Cardiac septum (tissue), 1 donor: ENCODE results near the gene PLCD1. TPM values are rescaled to one million over a fixed set of nuclear protein-coding genes. Genes with fewer than 3 reads are reported as not detected.
"Not testable (repeated sequence)": the region's sequence is repeated elsewhere in the genome, so short reads cannot be mapped to it uniquely, and the experiment has no call there.

Experiments used
- DNase-seq: peaks from one replicate; pipeline ENCODE4 v3.0.0-alpha.2; 2020; ENCODE audit warnings: low spot score
- intact Hi-C: fragments of 100-400 bp; cut with DNase I; formaldehyde crosslinking; loops from one replicate; pipeline ENCODE4 v1.14.0; 2022
- total RNA-seq: library from RNA; stranded (reverse); fragmentation: NEBNext Ultra II Directional; extraction: Animal tissue kit (Norgen Biotek cat#: 25700); gene quantifications from one replicate; pipeline ENCODE4 v1.2.1, GENCODE V29; 2021
- donor health status: DM: no; HTN: no; CAD: no.

PLCD1 gene
- total RNA-seq, 1 donor from 2014 or later, result 10.1 TPM

DNA sequence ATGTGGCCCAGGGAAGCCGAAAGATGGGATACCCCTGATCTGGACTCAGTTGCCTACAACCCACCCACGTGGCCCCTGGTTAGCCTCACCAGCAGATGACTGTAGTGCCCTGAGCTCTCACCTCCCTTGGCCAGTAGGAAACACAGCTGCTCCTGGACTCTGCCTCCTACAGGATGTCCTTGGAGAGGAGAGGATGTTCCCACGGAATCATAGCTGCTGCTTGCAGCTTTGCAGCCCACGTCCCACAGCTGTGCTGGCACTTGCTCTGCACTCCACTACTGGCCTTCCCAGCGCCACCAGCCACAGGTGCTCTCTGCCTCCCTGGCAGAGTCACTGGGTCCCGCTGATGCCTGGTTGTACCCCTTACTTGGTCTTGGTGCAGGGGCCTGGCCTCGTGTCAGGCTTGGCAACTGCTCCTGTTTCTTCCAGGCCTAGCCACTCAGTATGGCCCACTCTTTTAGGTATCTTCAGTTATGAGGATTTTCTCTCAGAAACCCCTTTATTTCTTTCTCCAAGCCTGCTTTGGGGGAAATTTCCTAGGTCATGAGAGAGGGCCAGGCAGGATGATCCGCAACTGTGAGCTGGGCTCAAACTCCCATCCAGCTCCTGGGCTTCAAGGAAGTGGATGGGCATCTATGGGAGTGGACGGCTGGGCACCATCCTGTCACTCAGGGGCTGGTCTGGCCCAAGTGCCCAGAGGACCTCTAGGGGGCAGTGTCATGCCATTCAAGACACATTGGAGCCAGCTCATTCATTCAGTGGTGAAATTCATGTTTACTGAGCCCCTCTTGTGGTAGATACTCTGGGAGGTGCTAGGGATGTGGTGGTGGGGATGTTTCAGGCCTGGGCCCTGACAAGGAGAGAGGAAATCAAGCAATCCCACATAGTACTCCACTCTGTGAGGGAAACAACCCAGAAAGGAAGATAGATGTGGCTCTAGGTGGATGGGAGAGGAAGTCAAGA lies 55.0 kb downstream of the PLCD1 start:
- intact Hi-C loops, result no loop called here
- DNase-seq, result peak; percentile 89

DNA sequence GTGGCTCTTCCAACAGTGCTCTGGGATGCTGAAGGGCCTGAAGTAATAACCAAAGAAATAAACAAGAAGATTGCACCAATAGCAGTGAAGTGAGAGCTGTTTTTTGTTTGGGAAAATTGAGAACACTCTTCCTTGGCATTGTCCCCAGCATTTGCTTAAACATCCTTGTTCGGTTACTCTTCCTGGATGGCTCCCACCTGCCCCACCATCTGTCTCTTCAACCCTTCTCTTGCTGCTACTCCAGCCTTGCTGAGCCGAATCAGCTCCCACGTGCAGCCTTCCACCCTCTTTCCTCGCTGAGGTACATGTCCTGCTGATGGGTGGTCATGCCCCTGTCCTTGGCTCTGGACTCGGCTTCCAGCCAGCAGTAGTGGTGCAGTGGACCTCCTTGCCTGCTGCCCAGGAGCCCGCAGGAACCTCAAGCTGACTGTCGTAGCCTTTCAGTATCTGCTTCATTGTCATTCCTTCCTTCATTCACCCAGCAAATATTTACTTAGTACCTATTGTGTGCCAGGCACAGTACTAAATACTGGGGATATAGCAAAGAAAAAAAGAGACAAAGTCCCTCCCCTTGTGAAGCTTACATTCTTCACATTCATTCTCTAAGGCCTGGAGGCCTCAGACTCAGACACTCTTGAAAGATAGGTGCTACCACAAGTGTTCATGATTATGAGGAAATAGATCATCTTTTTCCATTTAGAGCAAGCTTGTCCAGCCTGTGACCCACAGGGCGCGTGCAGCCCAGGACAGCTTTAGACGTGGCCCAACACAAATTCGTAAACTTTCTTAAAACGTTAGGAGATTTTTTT lies 56.0 kb downstream of the PLCD1 start:
- no peak for DNase-seq
- intact Hi-C loops, result no loop called here

DNA sequence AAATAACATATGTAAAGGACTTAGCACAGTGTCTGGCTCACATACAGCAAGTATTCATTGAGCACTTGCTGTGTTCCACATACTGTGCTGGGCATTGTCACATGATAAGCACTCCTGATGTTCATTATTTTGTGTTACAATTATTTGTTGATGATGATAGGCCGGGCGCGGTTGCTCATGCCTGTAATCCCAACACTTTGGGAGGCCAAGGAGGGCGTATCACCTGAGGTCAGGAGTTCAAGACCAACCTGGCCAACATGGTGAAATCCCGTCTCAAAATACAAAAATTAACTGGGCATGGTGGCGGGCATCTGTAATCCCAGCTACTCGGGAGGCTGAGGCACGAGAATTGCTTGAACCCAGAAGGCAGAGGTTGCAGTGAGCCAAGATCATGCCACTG lies 57.4 kb downstream of the PLCD1 start:
- DNase-seq, intact Hi-C loops: not testable (repeated sequence)

DNA sequence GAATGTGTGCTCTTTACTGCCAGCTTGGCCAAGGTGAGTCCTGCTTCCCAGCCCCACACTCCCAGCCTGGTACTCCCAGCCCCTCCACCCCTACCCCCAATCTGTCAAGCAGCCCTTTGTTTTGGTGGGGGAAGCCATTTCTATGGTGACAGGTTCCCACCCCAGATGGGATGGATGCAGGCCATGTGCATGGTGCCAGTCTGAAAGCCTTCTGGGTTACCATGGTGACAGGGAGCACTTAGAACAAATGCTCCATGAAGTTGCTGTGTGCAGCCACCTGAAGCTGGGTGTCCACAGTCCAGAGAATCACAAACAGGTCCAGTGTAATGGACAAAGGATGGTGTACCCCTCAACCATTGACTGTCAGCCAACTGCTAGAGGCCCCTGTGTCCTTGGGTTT lies 58.0 kb downstream of the PLCD1 start:
- intact Hi-C loops, result no loop called here
- DNase-seq, result no peak

DNA sequence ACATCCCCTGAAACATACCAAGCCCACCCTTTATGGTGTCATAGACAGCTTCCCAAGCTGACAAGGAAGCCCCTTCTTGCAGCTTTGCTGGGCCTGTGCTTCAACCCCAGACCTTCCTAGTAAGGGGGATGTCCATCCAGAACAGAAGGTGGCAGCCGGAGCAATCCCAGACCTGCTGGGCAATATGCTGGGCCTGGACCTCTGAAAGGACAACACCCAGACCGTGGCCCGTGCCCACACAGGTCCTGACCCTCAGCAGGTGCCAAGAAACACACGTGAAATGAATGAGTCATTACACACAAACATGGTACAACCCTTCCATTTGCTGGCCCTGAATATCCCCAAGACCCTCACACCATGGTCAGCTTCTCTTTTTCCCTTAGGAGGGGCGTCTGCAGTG lies 58.6 kb downstream of the PLCD1 start:
- intact Hi-C loops, result no loop called here
- DNase-seq, result no peak

DNA sequence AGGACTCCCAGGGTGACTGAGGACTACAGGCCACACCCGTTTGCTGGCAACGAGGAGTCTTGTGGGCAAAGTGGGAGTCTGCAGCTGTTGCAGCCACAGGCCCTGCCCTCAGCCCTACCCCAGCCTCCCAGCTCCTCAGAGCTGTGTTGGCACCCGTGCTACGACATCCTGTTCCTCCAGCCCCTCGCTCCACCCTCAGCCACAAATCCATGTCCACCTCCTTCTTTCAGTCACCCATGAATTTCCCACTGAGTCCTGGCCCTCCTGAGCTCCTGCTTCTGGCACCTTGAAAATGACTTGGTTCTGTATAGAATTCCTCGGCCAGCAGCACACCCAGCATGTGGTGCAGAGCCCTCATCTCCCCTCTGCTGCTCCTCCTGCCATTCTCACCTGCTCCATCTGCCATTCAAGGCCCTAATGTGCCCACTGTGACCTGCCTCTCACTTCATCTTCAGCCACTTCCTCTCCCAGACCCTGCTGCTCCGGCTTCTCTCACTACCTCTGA lies 59.8 kb downstream of the PLCD1 start:
- DNase-seq, result no peak
- intact Hi-C loops, result no loop called here

DNA sequence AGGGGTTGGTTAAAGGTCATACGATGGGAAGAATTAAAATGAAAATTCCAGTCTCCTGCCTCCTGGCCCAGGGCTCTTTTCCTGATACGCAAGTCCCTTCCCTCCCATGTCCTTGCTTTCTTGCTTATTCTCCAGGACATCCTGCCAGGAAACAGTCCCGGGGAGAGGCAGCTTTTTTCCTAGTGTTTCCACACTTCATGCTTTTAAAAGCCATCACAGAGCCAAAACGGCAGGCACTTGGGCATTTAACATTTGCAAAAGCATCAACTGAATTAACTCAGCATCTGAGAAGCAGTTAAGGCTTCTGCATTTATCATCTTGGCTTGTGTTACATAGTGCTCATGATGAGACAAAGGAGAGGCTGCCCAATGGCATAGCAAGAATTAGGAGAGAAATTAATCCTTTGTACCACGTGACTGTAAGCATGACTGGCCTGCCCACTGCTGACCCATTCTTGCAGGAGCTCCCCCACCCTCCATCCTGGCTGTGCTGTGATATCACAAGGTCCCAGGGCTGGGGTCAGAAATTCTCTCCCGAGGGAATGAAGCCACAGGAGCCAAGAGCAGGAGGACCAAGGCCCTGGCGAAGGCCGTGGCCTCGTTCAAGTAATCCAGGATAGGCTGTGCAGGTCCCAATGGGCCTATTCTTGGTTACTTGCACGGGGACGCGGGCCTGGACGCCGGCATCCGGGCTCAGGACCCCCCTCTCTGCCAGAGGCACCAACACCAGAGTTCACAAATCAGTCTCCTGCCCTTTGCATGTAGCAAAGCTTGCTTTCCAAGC lies 60.4 kb downstream of the PLCD1 start:
- intact Hi-C loops, result no loop called here
- no peak for DNase-seq

DNA sequence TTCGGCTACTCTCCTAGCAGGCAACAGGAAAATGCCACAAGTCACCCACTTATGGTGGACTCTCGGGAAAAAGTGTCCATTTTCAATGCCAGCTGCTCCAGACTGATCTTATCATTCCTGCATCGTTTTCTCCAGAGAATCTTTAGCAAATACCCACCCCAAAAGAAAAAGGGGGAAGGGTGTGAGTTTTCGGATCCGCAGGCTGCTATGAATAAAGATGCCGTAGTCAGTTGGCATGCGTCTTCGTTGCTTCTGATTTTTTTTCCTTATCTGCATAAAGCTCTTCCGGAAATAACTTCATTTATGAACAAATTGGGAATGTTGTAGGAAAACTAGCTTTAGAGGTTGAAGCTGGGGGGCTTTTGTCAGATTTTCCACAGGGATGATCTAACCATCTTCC lies 61.2 kb downstream of the PLCD1 start:
- no peak for DNase-seq
- intact Hi-C loops, result no loop called here

DNA sequence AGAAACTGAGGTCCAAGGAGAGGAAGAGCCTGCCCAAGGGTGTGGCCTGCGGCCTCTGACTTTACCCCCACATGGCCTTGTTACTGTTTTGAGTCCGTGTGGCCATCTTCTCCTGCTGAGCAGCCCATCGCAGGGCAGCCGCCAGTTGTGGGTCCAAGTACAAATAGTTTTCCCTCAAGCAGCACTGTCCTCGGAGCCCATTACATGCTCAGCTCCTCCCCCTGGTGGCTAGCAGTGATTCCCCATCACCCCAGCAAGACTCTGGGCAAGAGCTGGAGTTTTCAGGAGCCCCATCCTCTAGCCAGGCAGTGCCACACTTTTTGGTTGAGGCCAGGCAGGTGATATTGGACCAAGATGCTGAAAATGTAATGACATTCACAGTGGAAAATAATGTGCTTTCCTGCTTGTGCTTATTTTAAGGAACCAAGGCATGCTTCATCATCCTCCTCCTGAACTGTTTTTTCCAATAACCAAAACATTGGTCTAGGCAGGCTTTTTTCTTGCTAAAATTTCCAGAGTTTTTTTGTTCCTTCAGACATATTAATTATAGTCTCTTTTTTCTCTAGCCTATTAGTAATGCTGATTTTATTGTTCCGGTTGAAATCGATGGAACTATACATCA lies 62.1 kb downstream of the PLCD1 start:
- no peak for DNase-seq
- intact Hi-C loops, result loop anchor here (1.0 kb wide), 1 partner anchor 112 kb away; no protein-coding TSS in a partner anchor

DNA sequence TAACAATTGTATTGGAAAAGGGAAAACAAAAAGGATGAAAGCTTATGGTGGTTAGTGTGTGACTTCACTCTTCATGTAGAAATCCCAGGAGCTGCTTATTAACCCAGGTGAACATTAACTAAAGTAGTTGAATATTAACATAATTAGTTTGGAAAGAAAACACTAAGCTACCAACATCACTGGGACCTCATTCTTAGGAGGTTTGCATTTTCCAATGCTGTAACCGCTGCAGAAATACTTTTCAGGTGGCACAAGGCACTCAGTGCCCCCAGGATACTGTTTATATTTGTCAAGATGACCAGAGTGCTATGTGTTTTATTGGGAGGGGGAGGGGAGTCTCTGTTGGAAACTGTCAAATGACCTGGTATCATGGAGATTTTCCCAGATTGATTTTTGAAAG lies 64.7 kb downstream of the PLCD1 start:
- DNase-seq, result no peak
- intact Hi-C loops, result no loop called here

DNA sequence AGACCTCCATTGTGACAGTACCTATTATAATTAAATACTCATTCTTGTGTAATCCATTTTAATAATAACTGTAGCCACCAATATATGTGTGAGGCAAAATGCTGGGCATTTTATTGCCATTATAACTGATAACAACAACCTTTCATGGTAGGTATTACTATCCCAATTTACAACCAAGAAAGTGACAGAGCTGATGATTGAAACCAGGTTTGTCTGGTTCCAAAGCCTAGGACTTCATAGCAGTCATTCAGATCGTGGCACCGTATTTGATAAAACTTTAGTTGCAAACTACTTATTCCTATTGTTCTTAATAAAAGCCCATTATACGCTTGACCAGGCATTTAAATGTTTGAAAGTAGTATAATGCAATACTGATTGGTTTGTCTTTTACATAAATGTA lies 65.3 kb downstream of the PLCD1 start:
- DNase-seq, result no peak
- intact Hi-C loops, result no loop called here

DNA sequence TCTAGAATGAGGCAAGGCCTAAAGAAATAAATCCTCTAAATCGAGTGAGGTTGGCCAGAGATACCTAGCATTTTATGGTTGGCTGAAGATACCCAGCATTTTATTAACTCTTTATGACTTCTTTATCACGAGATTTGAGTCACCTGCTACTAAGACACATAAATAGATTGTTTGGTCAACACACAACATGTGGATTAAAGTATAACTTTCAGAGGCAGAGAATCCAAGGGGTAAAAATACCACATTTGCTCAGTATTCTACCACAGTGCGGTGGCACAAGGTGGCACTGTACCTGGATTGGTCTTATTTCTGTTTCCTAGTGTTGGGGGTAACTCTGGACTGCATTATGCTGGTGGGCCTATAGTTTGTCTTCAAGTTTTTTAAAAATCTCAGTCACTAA lies 65.8 kb downstream of the PLCD1 start:
- no peak for DNase-seq
- intact Hi-C loops, result no loop called here

DNA sequence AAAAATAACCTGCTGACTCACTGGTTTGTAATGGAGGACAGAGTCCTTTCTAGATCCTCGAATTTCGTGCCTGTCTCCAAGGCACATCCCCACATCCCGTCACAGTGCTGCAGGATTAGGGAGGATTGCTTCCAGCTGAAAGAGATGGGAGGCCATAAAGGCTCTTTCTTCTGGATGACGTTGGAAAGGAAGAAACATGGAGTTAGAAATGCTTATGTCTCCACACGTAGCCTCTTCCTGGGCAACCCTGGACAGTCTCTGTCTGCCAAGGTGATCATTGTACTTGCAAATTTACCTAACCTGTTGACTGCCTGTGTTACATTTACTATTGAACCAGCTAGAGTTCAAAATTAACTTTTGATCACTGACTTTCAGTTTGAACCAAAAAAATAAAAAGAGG lies 66.4 kb downstream of the PLCD1 start:
- intact Hi-C loops, result no loop called here
- DNase-seq, result no peak

DNA sequence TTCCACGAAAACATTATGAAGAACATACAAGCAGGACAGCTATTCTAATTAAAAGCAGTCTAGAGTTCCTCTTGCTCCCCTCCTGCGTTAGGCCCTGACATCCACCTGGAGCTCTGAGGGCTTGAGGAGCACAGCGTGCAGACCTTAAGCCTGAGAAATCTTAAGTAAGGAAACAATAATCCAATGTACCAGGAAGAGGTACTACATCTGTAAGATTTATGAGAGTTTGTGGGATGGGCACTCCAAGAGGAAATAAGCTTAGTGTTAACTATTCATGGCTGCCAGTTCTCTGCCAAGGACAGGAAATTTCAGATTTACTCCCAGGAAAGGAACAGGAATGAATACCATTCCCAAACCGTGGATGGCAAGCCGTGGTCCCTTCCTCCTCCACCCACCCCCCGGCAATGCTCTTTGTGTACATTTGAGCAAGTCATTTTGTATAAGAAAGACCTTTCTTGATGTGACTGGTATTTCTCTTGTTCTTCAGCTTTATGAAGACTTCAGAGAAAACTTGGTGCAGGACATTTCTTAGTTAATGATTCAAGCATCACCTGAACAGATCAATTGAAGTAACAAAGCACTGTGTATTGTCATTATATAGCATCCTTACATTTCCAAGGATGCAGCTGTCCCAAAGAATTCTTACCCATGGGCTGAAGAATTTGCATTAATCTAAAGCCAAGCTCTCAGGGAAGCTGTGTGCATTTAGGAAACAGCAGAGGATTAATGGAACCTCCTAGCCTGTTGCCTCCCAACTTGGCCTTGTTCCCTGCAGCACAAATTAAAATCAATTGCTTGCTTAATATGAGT lies 67.6 kb downstream of the PLCD1 start:
- intact Hi-C loops, result no loop called here

DNA sequence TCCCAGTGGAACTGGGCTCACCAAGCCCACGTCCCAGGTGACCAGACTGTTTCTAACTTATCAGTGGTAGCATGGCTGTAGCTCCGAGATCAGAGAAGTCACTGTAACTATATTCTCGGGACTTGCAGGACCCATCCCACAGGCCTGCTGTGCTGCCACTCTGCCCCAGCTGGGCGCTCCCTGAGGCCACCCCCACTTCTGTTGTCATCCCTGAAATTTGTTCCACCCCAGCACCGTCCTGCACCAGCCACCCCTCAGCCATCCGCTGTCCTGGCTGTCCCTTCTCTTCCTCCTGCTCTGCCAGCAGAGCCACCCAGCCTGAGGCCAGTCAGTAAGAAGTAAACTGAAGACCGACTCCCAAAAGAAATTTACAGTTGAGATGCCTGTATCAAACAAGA lies 71.9 kb downstream of the PLCD1 start:
- no peak for DNase-seq
- intact Hi-C loops, result no loop called here

More for the DNA sequence above, 67.6 kb downstream of the PLCD1 start:
- DNase-seq, result no peak
